HEK293T (cell line): Measurements from ENCODE around the gene MUC5B.

Experiments used
- CTCF ChIA-PET: fragments of 350-600 bp; formaldehyde crosslinking; extraction: SDS; loops from one replicate; lab custom pipeline; 2021; ENCODE audit warnings: antibody characterized with exemption, inconsistent platforms; lab: Yijun Ruan, JAX
- POLR2A ChIA-PET: fragments of 350-600 bp; formaldehyde crosslinking; extraction: SDS; loops from one replicate; lab custom pipeline; 2020; ENCODE audit warnings: antibody characterized with exemption, inconsistent platforms; lab: Yijun Ruan, JAX
- DNase-seq: peaks from one replicate; pipeline ENCODE4 v3.0.0; 2012; ENCODE audit warnings: mixed read lengths; ENCODE audit errors: extremely low spot score
- ARNT ChIP-seq: fragments of 450-650 bp; IDR thresholded peaks from 2 replicates; pipeline ENCODE4 v1.6.1; 2017; ENCODE audit warnings: mild to moderate bottlenecking
- BHLHE40 ChIP-seq: fragments of 450-650 bp; IDR thresholded peaks from 2 replicates; pipeline ENCODE4 v1.6.1; 2016; ENCODE audit warnings: mild to moderate bottlenecking, moderate library complexity, borderline replicate concordance
- CTBP1 ChIP-seq: fragments of 450-650 bp; IDR thresholded peaks from 2 replicates; pipeline ENCODE4 v1.6.1; 2016; ENCODE audit warnings: borderline replicate concordance
- ELF4 ChIP-seq: fragments of 450-650 bp; IDR thresholded peaks from 2 replicates; pipeline ENCODE4 v1.6.1; 2017; ENCODE audit warnings: antibody characterized with exemption
- FOXA1 ChIP-seq: fragments of 450-650 bp; IDR thresholded peaks from 2 replicates; pipeline ENCODE4 v1.6.1; 2016; ENCODE audit warnings: mild to moderate bottlenecking
- FOXK2 ChIP-seq: fragments of 450-650 bp; IDR thresholded peaks from 2 replicates; pipeline ENCODE4 v1.6.1; 2016; ENCODE audit warnings: mild to moderate bottlenecking
- FOXM1 ChIP-seq: fragments of 450-650 bp; IDR thresholded peaks from 2 replicates; pipeline ENCODE4 v1.6.1; 2017; ENCODE audit warnings: mild to moderate bottlenecking, borderline replicate concordance
- HDGF ChIP-seq: fragments of 450-650 bp; IDR thresholded peaks from 2 replicates; pipeline ENCODE4 v1.6.1; 2017; ENCODE audit warnings: antibody characterized with exemption, borderline replicate concordance
- L3MBTL2 ChIP-seq: fragments of 450-650 bp; conservative IDR thresholded peaks from 2 replicates; pipeline ENCODE4 v1.6.1; 2016; ENCODE audit warnings: mild to moderate bottlenecking
- LEF1 ChIP-seq: fragments of 450-650 bp; IDR thresholded peaks from 2 replicates; pipeline ENCODE4 v1.6.1; 2017; ENCODE audit warnings: mild to moderate bottlenecking, borderline replicate concordance
- NFRKB ChIP-seq: fragments of 450-650 bp; IDR thresholded peaks from 2 replicates; pipeline ENCODE4 v1.6.1; 2016; ENCODE audit warnings: mild to moderate bottlenecking, moderate library complexity
- SP1 ChIP-seq: fragments of 450-650 bp; IDR thresholded peaks from 2 replicates; pipeline ENCODE4 v1.6.1; 2017
- SUZ12 ChIP-seq: fragments of 450-650 bp; IDR thresholded peaks from 2 replicates; pipeline ENCODE4 v1.6.1; 2016; ENCODE audit warnings: mild to moderate bottlenecking
- TARDBP ChIP-seq: fragments of 450-650 bp; IDR thresholded peaks from 2 replicates; pipeline ENCODE4 v1.6.1; 2016
- ZNF384 ChIP-seq: fragments of 450-650 bp; IDR thresholded peaks from 2 replicates; pipeline ENCODE4 v1.6.1; 2016
- TF ChIP-seq, protein P1 (sequence below): fragments of 450-650 bp; IDR thresholded peaks from 2 replicates; pipeline ENCODE4 v1.6.1; 2016

Gene MUC5B

GRCh38 chr11:1225386-1226225, 2.7 kb downstream of the MUC5B start:
- TF ChIP-seq BHLHE40 = no peak
- TF ChIP-seq NFRKB = no peak
- TF ChIP-seq SP1 = no peak
- TF ChIP-seq ZNF384 = no peak
- TF ChIP-seq FOXK2 = no peak
- TF ChIP-seq L3MBTL2 = no peak
- TF ChIP-seq LEF1 = no peak
- TF ChIP-seq ELF4 = no peak
- no peak for TF ChIP-seq HDGF
- no peak for TF ChIP-seq SUZ12
- no peak for TF ChIP-seq FOXA1
- TF ChIP-seq TARDBP = no peak
- POLR2A ChIA-PET = no interaction called here
- no peak for DNase-seq
- CTCF ChIA-PET = interaction anchor here (0.6 kb wide), 1 partner anchor 214 kb away, joined by 3 read pairs; no protein-coding TSS in a partner anchor

DNA sequence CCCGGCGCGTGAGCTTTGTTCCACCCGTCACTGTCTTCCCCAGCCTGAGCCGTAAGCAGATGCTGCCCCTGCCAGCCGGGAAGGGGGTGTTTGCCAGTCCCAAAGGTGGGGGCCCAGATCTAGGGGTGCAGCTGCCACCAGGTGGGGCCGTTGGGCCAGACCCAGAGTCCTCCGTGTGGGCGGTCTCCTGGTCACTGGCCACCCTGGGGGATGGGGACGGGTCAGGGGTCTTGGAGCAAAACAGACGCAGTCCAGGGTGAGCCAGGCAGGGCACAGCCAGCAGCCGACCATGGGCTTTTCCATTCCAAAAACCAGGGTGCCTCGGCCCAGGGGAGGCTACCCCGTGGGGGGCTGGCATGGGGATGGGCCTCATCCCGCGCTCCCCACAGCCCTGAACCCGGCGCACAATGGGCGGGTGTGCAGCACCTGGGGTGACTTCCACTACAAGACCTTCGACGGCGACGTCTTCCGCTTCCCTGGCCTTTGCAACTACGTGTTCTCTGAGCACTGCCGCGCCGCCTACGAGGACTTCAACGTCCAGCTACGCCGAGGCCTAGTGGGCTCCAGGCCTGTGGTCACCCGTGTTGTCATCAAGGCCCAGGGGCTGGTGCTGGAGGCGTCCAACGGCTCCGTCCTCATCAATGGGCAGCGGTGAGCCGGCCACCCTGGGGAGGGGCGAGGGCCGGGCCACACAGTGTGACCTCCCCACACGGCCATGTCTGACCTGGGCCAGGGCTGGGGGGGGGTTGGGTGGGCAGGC, 3.5 kb downstream of the MUC5B start:
- TF ChIP-seq LEF1 (no peak), CTBP1 (no peak), NFRKB (no peak), BHLHE40 (no peak)
- CTCF ChIA-PET = no interaction called here

DNA sequence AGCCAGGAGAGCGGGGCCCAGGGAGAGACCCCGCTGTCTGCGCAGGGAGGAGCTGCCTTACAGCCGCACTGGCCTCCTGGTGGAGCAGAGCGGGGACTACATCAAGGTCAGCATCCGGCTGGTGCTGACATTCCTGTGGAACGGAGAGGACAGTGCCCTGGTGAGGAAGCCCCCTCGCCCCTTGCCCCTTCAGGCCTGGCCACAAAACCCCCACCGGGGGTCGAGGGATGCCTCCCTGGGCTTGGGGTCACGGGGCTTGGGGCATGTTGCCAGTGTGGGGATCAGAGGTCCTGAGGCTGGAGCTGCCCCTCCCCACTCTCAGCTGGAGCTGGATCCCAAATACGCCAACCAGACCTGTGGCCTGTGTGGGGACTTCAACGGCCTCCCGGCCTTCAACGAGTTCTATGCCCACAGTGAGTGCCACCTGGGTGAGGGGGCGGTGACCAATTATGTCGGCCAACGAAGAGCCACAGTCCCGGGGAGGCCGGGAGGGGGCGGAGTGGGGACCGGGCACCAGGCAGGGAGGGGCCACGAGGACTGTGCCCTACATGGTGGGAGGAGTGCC, 4.2 kb downstream of the MUC5B start:
- CTCF ChIA-PET = no interaction called here
- POLR2A ChIA-PET = no interaction called here
- TF ChIP-seq FOXK2 (no peak), ZNF384 (no peak), LEF1 (no peak), SUZ12 (no peak), TARDBP (no peak), HDGF (no peak), FOXM1 (no peak), FOXA1 (no peak), SP1 (no peak), CTBP1 (no peak), L3MBTL2 (no peak), ELF4 (no peak), ARNT (no peak), NFRKB (no peak), BHLHE40 (no peak)
- TF ChIP-seq, protein P1, sequence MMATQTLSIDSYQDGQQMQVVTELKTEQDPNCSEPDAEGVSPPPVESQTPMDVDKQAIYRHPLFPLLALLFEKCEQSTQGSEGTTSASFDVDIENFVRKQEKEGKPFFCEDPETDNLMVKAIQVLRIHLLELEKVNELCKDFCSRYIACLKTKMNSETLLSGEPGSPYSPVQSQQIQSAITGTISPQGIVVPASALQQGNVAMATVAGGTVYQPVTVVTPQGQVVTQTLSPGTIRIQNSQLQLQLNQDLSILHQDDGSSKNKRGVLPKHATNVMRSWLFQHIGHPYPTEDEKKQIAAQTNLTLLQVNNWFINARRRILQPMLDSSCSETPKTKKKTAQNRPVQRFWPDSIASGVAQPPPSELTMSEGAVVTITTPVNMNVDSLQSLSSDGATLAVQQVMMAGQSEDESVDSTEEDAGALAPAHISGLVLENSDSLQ = no peak
- peak; percentile 49 for DNase-seq

More for the DNA sequence above, 3.5 kb downstream of the MUC5B start:
- POLR2A ChIA-PET = no interaction called here
- no peak for DNase-seq

DNA sequence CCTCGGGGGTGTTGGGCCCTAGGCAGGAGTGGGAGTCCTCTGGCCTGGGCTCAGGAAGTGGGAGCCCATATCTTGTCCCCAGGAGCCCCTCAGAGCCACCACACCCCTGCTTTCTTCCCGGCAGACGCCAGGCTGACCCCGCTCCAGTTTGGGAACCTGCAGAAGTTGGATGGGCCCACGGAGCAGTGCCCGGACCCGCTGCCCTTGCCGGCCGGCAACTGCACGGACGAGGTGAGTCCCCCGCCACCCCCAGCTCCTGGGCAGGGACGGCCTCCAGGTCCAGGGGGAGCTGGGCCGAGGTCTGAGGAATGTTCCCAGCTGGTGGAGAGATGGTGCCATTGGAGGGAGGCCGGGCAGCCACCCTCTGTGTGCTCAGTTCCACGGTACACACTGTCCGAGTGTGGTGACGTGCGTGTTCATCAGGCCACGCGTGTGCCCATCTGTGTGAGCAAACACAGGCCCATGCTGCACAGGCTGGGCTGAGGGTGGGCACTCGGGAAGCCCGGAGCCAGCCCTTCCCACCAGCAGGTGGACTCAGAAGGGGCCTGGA, 4.8 kb downstream of the MUC5B start:
- TF ChIP-seq, protein P1 = no peak
- TF ChIP-seq TARDBP = no peak
- no peak for TF ChIP-seq FOXA1
- no peak for TF ChIP-seq BHLHE40
- TF ChIP-seq FOXM1 = no peak
- no peak for TF ChIP-seq L3MBTL2
- TF ChIP-seq NFRKB = no peak
- TF ChIP-seq LEF1 = no peak
- TF ChIP-seq HDGF = no peak
- ChIA-PET CTCF (no interaction called here), POLR2A (no interaction called here)
- DNase-seq = no peak

DNA sequence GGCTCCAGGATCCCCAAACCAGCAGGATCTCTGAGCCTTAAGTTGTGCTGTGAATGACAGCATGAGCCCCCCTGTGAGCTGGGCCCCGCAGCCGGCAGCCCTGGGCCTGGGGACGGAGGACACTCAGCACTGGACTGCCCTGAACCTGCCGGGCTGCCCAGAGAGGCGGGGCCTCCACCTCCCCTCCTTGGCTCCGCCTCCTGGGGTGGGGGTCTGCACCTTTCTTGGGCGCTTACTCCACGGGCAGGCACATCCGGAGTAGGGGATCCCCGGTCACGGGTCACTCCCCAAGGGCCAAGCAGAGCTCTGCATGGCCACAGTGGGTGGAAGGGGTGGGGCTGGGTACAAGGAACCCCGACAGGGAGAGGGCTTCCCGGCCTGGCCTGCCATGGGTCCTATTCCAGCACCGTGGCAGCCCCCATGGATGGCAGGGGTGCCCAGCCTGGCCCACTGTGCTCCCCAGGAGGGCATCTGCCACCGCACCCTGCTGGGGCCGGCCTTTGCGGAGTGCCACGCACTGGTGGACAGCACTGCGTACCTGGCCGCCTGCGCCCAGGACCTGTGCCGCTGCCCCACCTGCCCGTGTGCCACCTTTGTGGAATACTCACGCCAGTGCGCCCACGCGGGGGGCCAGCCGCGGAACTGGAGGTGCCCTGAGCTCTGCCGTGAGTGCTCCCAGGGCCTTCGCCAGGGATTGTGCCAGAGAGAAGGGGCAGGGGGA, 5.4 kb downstream of the MUC5B start:
- TF ChIP-seq FOXK2 = no peak
- TF ChIP-seq SUZ12 = no peak
- no peak for TF ChIP-seq NFRKB
- no peak for DNase-seq
- ChIA-PET CTCF (no interaction called here), POLR2A (no interaction called here)

GRCh38 chr11:1228921-1229451, 6.1 kb downstream of the MUC5B start:
- POLR2A ChIA-PET = no interaction called here
- CTCF ChIA-PET = no interaction called here
- no peak for DNase-seq
- TF ChIP-seq ARNT = no peak
- no peak for TF ChIP-seq BHLHE40
- no peak for TF ChIP-seq TARDBP
- no peak for TF ChIP-seq SP1
